Measurements from ENCODE around the gene MYO9B. TPM values are rescaled to one million over a fixed set of nuclear protein-coding genes. Genes with fewer than 3 reads are reported as not detected.

Gene MYO9B
- total and polyA plus RNA-seq, 9 of the 15 experiments (the other 6 are each of a cell fraction or from before 2014, with no cell fraction given), result 2.4 to 77.6 (median 23.0) TPM

DNA sequence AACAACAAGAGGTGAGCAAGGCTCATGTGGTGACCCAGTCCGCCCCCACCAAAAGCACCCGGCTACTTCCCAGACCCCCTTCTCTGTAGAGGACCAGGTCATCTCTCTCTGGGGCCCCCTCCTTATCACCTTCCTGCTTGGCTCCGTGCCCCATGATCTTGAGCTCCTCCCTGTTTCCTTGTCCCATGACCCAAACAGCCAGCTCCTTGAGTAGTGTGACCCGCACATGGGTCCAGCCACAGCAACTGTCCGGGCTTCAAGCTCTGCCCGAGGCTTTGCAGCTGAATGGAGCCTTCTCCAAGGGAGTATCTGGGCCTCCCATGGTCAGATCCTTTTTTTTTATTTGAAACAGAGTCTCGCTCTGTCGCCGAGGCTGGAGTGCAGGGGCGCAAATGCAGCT, 61.8 kb downstream of the MYO9B start:
- H2AFZ ChIP-seq (ENCODE audit: low read depth, low read length), result no peak overlapping the region
- in situ Hi-C loops (cut with MboI), result no loop called here
- H3K4me2 ChIP-seq (ENCODE audit: insufficient read depth, low read length), result peak overlapping the region; percentile 4; the same call in 1 of the 2 replicates
- H3K27me3 ChIP-seq (ENCODE audit: control insufficient read depth in 2 of 2, insufficient read depth in 2 of 2, low read length in 2 of 2), result no peaks in the 10 kb centered on the region
- peak; percentile 36; the same call in 1 of the 3 replicates for ATAC-seq
- peak in 1 of 4 experiments; percentile 37 for DNase-seq (ENCODE audit: extremely low read depth in 1 of 4, low spot score in 3 of 4)
- H3K9me3 ChIP-seq (replicated peaks; ENCODE audit: control insufficient read depth, insufficient read depth, low read depth, low read length), result no peaks in the 10 kb centered on the region
- peaks cover 4 to 10% of the 10 kb centered on the region in 2 experiments; a peak in 2 of 5 replicates for H3K4me1 ChIP-seq (replicated peaks in 1 of 2; ENCODE audit: control insufficient read depth in 2 of 2, insufficient read depth in 2 of 2, low read length in 2 of 2)
- CTCF ChIA-PET (ENCODE audit: low intra/inter-chr PET ratio), result no interaction called here
- POLR2A ChIA-PET, result no interaction called here
- BruUV-seq (replicated peaks), result no TSS peak
- H3K9me1 ChIP-seq (ENCODE audit: control insufficient read depth, insufficient read depth, low read length), result no peaks in the 10 kb centered on the region
- no peaks in the 10 kb centered on the region for H3K79me2 ChIP-seq (ENCODE audit: control insufficient read depth, insufficient read depth, low read length)
- no peak for FAIRE-seq
- peaks cover 13% of the 10 kb centered on the region; the same call in 1 of the 3 replicates for H3K36me3 ChIP-seq (ENCODE audit: control insufficient read depth, insufficient read depth, low read length)
- intact Hi-C loops (cut with micrococcal nuclease), result no loop called here
- peak overlapping the region in 1 of 2 experiments; percentile 66; a peak in 1 of 4 replicates for H3K9ac ChIP-seq (ENCODE audit: insufficient read depth in 1 of 2, low read depth in 2 of 2, low read length in 2 of 2)
- no peak overlapping the region for H3K27ac ChIP-seq (ENCODE audit: extremely low read depth, low read depth, low read length)
- WGBS (ENCODE audit: insufficient coverage, low coverage, missing lambda C conversion rate), result 53% methylated on average over 10 of the region's 10 CpGs
- no peak overlapping the region for H3K4me3 ChIP-seq
- no peaks in the 10 kb centered on the region for H4K20me1 ChIP-seq (replicated peaks; ENCODE audit: control insufficient read depth, insufficient read depth, low read length)
- TF ChIP-seq MTA2 (IDR thresholded peaks at IDR 0.05; ENCODE audit: low read depth), result no peak
- no peak for TF ChIP-seq TSC22D4 (tag; IDR thresholded peaks at IDR 0.05)
- peak; percentile 66; the same call in 1 of the 2 replicates for TF ChIP-seq L3MBTL2 (IDR thresholded peaks at IDR 0.05)
- TF ChIP-seq NFIC (IDR thresholded peaks at IDR 0.05), result peak; percentile 46; the same call in 1 of the 2 replicates
- TF ChIP-seq ZBTB11 (CRISPR knock-in tag; IDR thresholded peaks at IDR 0.05), result peak in 1 of 3 experiments; percentile 60; a peak in 1 of 6 replicates
- 0 out of 2 replicates have a peak, but pooled peaks have one; percentile 17 for TF ChIP-seq TFE3 (CRISPR knock-in tag; IDR thresholded peaks at IDR 0.05)
